ENCODE data around the gene GDF10.

GRCh38 chr10:47262606-47263533 lies 37.1 kb upstream of the GDF10 start:
- no peak for TF ChIP-seq POLR2A (IDR thresholded peaks at IDR 0.05)
- no peak for TF ChIP-seq CTCF (IDR thresholded peaks at IDR 0.05)
